Thyroid gland (tissue), 4 donors: ENCODE data around the gene KLF13. TPM values are rescaled to one million over a fixed set of nuclear protein-coding genes. Genes with fewer than 3 reads are reported as not detected.

Experiments
- DNase-seq, 2 donors: peaks; one replicate each; pipeline ENCODE4 v3.0.0-alpha.2; 2019
- H3K27ac ChIP-seq, 3 donors: fragments of 200-600 bp; sonication (generic); 1 replicate in 2 of 3; 2 replicates in 1 of 3; pipeline ENCODE4 v1.5.1; 2016 to 2019; ENCODE audit warnings: mild to moderate bottlenecking in 1 of 3, moderate library complexity in 1 of 3
- H3K27me3 ChIP-seq: fragments of 200-600 bp; sonication (generic); one replicate; pipeline ENCODE4 v1.5.1; 2019
- H3K36me3 ChIP-seq, 2 donors: fragments of 200-600 bp; sonication (generic); one replicate each; pipeline ENCODE4 v1.5.1; 2016 to 2019
- H3K4me1 ChIP-seq, 2 donors: fragments of 200-600 bp; sonication (generic); one replicate each; pipeline ENCODE4 v1.5.1; 2017 to 2019
- H3K4me3 ChIP-seq, 3 donors: fragments of 200-600 bp; sonication (generic); replicated peaks in 1 of 3; 1 replicate in 2 of 3; 2 replicates in 1 of 3; pipeline ENCODE4 v1.5.1; 2016; ENCODE audit warnings: mild to moderate bottlenecking in 1 of 3
- H3K9me3 ChIP-seq: fragments of 200-600 bp; sonication (generic); one replicate; pipeline ENCODE4 v1.5.1; 2017
- POLR2A ChIP-seq, 2 donors: fragments of 450-650 bp; IDR thresholded peaks; one replicate each; pipeline ENCODE4 v1.6.1; 2017; ENCODE audit warnings: antibody characterized with exemption in 2 of 2, mild to moderate bottlenecking in 2 of 2, moderate library complexity in 1 of 2
- WGBS, 2 donors: methylation state at CpG; one replicate each; pipeline ENCODE4 v1.1.5; 2017; 5-methylcytosine and 5-hydroxymethylcytosine counted together
- intact Hi-C: fragments of 100-400 bp; cut with DNase I; formaldehyde crosslinking; loops from one replicate; pipeline ENCODE4 v1.15.1; 2023
- total RNA-seq, 4 donors: library from RNA; depleted of rRNA; stranded (reverse); fragments of >200 nt; gene quantifications; one replicate each; pipeline ENCODE4 v1.2.3, GENCODE V29; 2016
- TF ChIP-seq, protein P1 (sequence below), 6 experiments: fragments of 200-600 bp in 3 of 6; fragments of 450-650 bp in 3 of 6; sonication (generic) in 3 of 6; IDR thresholded peaks; one replicate each; pipeline ENCODE4 v1.5.1; 2016 to 2019; ENCODE audit warnings: antibody characterized with exemption in 6 of 6, mild to moderate bottlenecking in 2 of 6, inconsistent platforms in 1 of 6, moderate library complexity in 1 of 6

KLF13 gene
- total RNA-seq, 4 donors from 2014 or later: 84.0 to 117 (median 97.6) TPM

DNA sequence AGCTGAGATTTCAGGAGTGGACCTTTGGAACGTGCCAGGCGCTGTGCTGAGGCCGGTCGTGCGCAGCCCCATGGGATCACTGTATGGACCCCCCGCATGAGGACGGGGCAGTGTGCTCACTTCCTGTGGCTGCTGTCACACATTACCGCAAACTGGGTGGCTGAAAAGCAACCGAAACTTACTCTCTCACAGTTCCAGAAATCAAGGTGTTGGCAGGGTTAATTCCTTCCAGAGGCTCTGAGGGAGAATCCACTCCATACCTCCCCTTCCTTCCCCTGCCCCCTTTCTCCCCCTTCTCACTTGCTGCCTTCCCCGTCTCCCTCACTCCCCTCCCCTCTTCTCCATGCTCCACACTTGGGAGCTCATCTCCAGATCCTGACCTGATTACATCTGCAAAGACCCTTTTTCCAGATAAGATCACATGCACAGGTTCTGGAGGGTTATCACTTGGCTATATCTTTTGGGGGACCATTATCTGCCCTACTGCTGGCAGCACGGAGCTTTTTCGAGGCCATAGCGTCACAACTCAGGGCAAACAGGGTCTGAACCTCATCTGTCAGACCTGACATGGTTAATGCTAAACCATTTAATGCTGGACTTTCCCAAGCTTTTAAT is 41.2 kb downstream of the KLF13 start:
- no peak overlapping the region for H3K4me3 ChIP-seq
- H3K9me3 ChIP-seq: no peaks in the 10 kb centered on the region
- TF ChIP-seq, protein P1, sequence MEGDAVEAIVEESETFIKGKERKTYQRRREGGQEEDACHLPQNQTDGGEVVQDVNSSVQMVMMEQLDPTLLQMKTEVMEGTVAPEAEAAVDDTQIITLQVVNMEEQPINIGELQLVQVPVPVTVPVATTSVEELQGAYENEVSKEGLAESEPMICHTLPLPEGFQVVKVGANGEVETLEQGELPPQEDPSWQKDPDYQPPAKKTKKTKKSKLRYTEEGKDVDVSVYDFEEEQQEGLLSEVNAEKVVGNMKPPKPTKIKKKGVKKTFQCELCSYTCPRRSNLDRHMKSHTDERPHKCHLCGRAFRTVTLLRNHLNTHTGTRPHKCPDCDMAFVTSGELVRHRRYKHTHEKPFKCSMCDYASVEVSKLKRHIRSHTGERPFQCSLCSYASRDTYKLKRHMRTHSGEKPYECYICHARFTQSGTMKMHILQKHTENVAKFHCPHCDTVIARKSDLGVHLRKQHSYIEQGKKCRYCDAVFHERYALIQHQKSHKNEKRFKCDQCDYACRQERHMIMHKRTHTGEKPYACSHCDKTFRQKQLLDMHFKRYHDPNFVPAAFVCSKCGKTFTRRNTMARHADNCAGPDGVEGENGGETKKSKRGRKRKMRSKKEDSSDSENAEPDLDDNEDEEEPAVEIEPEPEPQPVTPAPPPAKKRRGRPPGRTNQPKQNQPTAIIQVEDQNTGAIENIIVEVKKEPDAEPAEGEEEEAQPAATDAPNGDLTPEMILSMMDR (IDR thresholded peaks at IDR 0.05): no peak
- TF ChIP-seq POLR2A (IDR thresholded peaks at IDR 0.05): no peak
- H3K36me3 ChIP-seq: peaks cover 1 to 8% of the 10 kb centered on the region in 2 donors
- H3K27ac ChIP-seq: peak overlapping the region; percentile 96 to 100 (median 97)
- intact Hi-C loops: loop anchor here (5.0 kb wide), 1 partner anchor 41 kb away; the partner anchor contains the start of gene KLF13
- 62 to 72% methylated on average over 13 of the region's 13 CpGs for WGBS, 2 donors
- peak in 1 of 2 donors; percentile 12 for DNase-seq
- H3K4me1 ChIP-seq: peaks cover 73 to 90% of the 10 kb centered on the region in 2 donors
- no peaks in the 10 kb centered on the region for H3K27me3 ChIP-seq

DNA sequence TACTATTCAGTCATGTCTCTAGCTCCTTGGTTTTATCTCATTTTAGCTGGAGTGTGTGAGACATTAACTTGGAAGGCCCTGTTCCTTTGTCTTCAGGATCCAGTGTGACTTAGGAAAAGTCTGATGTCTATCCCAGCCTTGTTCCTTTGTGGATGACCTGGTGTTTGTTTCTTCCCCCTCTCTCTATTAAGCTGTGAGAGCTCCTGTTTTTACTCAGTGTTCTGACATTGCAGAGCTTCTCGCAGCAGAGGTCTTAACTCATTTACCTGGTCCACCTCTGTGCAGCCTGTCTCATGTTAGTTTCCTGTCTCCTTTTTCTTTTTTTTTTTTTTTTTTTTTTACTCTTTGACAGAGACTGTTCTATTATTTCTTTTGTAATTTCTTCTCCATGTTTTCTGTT is 43.1 kb downstream of the KLF13 start:
- 87 to 100% methylated on average over 1 of the region's 1 CpG for WGBS, 2 donors
- peak overlapping the region; percentile 5 to 20 (median 18) for H3K27ac ChIP-seq

DNA sequence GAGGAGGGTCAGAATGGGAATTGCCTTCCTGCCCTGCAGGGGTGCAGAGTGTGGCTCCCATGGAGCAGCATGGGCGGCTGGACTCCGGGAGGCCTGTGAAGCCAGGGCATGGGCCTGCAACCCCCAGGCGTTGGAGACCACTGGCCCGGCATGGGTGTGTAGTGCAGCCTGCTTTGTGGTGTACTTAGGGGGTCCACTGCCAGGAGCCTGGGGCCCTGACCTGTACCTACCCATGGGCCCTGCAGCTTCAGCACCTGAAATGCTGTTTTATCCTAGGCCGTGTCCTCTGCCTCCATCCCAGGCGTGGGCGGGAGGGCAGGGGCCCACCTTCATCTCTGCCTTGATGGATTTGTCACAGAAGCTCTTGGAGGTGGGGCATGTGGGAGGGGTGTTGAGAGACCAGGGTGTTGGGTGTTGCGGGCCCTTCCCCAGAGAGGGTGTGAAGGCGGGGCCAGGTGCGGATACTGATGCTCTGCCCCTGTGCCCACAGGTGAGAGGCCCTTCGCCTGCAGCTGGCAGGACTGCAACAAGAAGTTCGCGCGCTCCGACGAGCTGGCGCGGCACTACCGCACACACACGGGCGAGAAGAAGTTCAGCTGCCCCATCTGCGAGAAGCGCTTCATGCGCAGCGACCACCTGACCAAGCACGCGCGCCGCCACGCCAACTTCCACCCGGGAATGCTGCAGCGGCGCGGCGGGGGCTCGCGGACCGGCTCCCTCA is 45.0 kb downstream of the KLF13 start:
- Histone ChIP-seq H3K36me3 (peaks cover 16 to 20% of the 10 kb centered on the region in 2 donors), H3K9me3 (no peaks in the 10 kb centered on the region), H3K27me3 (no peaks in the 10 kb centered on the region), H3K4me1 (peaks cover 49 to 86% of the 10 kb centered on the region in 2 donors), H3K4me3 (no peak overlapping the region), H3K27ac (peak overlapping the region in 2 of 3 donors; percentile 19 to 49)
- TF ChIP-seq, protein P1 (IDR thresholded peaks at IDR 0.05): no peak
- no peak for TF ChIP-seq POLR2A (IDR thresholded peaks at IDR 0.05)
- intact Hi-C loops: no loop called here
- 96 to 98% methylated on average over 33 of the region's 38 CpGs for WGBS, 2 donors
- DNase-seq: peak in 1 of 2 donors; percentile 5

More for the DNA sequence above, 43.1 kb downstream of the KLF13 start:
- Histone ChIP-seq H3K27me3 (no peaks in the 10 kb centered on the region), H3K36me3 (peaks cover 10 to 20% of the 10 kb centered on the region in 2 donors), H3K9me3 (no peaks in the 10 kb centered on the region), H3K4me3 (no peak overlapping the region), H3K4me1 (peaks cover 62 to 90% of the 10 kb centered on the region in 2 donors)
- no peak for DNase-seq
- no peak for TF ChIP-seq POLR2A (IDR thresholded peaks at IDR 0.05)
- TF ChIP-seq, protein P1 (IDR thresholded peaks at IDR 0.05): no peak
- intact Hi-C loops: loop anchor here (5.0 kb wide), 1 partner anchor 42 kb away; the partner anchor contains the start of gene KLF13

DNA sequence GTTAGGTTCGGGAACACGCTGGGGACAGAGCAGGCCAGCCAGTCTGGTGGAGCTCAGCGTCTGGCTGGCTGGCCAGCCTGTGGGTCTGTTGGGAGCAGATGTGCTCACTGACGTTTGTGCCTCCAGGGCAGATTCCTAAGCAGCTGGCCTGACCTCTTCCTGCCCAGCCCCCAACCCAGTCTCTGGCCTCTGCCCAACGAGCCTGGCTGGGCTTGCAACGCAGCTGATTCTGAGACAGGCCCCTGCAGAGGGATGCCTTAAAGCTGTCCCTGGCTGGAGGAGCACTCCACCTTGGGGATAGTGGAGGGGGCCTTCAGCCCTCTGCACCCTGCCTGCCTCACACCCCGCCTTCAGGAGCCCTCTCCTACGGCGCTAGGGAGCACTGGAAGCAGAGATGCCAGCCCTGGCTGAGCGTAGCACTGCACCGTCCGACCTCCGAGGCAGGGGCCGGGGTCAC is 46.0 kb downstream of the KLF13 start:
- peak; percentile 53 to 70 for DNase-seq
- peaks cover 47 to 84% of the 10 kb centered on the region in 2 donors for H3K4me1 ChIP-seq

More for the DNA sequence above, 46.0 kb downstream of the KLF13 start:
- TF ChIP-seq POLR2A (IDR thresholded peaks at IDR 0.05): no peak
- TF ChIP-seq, protein P1 (IDR thresholded peaks at IDR 0.05): no peak
- intact Hi-C loops: no loop called here
- H3K4me3 ChIP-seq: no peak overlapping the region
- peaks cover 16 to 20% of the 10 kb centered on the region in 2 donors for H3K36me3 ChIP-seq
- H3K27ac ChIP-seq: peak overlapping the region in 2 of 3 donors; percentile 33 to 49
- H3K27me3 ChIP-seq: no peaks in the 10 kb centered on the region
- WGBS, 2 donors: 49 to 78% methylated on average over 6 to 12 of the region's 14 CpGs
- H3K9me3 ChIP-seq: no peaks in the 10 kb centered on the region
